Activated CD8-positive, alpha-beta memory T cell treated with anti-CD3 and anti-CD28 coated beads, Interleukin-2, amount 50 U/mL, for 24 hours (primary cell): ENCODE measurements around the gene PRMT5.

Experiments
- DNase-seq: peaks from one replicate; pipeline ENCODE4 v3.0.0-alpha.2; 2020; ENCODE audit errors: extremely low read depth

Gene PRMT5

DNA sequence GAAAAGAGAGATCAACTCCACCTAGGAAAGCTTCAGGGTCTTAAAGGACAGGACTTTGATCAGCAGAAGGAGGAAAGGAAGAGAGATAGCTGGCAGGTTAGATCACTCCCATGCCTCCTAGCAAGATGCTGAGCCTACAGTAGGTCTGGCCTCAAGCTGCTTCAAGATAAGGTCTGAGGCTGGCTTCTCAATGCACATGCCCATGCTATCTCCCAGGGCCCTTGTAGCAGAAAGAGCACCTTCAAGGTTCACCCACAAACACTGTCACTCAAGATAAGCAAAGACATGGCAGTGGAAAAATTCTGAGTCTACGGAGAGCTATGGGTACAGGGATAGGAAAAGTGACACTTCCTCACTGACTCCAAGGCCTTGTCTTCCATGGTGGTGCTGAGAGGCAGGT is 31.8 kb downstream of the PRMT5 start:
- DNase-seq = no peak

DNA sequence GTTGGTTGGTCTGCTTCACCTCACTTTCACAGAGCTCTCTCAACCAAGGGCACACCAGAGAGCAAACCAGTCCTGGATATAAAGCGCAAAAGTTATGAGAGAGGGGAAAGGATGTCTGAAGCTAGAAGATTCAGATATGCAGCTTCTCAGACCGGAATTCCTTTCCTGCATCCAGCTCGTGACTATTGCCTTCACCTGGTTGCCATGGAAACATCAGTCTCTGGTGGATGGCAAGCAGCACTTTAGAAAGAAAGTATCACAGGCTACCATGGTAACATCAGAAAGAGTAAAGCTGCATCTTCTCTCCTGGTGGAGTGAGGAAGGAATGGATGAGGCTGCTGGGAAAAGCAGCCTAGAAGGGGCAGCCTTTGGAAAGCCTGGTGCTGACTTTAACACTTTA is 32.4 kb downstream of the PRMT5 start:
- no peak for DNase-seq

DNA sequence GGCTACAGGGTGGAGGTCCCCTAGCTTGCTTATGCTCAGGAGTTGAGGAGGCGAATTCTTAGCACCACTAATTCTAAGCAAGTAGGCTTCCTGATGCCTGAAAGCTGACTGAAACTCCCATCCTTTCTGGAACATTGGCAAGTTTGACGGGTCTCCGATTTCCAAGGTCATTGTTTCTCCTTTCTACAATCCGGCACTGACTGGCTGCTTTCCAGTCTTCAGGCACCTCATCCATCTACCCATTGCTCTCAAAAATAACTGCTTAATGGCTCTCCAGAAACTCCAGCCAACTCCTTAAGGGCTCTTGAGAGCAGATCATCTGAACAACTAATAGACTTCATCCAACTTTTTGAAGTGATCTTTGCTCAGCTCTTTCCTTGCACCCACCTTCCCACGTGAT is 32.8 kb downstream of the PRMT5 start:
- no peak for DNase-seq

DNA sequence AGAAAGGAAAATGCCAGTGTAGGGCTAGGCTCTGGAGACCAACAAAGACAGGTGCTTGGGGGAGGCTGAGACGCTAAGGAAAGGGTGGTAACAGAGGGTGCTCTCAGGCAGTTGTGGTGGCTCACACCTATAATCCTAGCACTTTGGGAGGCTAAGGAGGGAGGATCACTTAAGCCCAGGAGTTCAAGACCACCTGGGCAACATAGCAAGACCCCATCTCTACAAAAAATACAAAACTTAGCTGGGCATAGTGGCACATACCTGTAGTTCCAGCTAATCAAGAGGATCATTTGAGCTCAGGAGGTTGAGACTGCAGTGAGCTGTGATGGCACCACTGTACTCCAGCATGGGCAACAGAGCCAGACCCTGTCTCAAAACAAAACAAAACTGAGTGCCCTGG is 33.8 kb downstream of the PRMT5 start:
- no peak for DNase-seq

DNA sequence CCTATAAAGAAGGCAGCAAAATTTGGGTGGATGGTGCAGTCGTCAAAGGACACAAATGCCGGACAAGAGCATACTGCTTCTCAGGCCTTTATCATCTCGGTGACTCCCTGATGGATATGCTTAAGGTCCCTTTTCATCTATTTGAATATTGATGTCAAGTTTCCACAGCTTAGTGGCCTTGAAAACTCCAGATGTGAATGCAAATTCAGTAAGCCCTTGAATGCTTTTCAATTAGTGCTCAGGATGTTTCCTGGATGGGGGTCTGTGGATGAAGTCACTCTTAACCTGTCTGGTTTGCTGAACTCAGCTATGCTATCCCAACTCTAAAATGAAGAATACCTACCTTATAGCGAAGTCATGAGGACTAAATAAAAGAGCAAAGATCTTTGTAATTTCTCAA is 35.5 kb downstream of the PRMT5 start:
- DNase-seq = no peak

DNA sequence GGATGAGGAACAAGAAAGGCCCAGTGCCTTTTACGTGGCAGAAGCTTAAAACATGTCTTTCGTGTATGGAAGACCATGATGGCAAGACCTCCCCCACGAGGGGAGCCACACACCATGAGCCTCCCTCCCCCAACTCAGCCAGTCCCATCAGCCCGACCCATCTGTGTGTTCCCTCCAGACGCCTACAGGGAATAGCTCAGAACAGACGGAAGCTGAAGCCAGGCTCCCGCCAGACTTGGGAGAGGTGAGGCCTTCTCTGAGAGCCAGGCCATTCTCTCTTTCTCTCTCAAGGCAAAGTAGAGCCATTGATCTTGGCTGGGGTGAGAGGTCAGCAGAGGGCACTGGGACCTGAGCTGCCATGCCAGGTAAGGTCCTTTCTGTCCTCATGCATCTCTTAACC is 36.7 kb downstream of the PRMT5 start:
- DNase-seq = no peak

DNA sequence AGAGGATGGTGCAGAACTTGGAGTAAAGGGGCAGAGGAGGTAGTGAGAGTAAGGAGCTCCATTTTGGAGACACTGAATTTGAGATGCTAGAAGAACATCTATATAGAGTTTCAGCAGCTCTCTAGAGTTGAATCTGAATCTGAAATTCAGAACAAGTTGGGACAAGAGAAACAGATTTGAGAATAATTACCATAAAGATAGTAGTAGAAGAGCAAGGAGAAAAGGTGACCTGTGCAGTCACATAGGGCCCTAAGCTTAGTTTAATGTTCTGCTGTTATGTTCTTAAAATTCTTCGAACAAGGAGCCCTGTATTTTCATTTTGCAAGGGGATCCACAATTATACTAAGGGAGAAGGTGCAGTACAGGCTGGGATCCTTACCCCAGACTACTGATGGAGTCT is 38.8 kb downstream of the PRMT5 start:
- DNase-seq = no peak

DNA sequence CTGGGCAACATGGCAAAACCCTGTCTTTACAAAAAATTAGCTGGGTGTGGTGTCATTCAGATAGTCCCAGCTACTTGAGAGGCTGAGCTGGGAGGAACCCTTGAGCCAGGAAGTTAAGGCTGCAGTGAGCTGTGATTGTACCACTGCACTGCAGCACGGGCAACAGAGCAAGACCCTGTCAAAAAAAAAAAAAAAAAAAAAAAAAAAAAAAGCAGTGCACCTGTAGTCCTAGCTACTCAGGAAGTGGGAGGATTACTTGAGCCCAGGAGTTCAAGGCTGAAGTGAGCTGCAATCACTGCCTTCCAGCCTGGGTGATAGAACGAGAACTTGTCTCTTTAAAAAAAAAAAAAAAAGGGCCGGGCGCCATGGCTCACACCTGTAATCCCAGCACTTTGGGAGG is 40.5 kb downstream of the PRMT5 start:
- no peak for DNase-seq

DNA sequence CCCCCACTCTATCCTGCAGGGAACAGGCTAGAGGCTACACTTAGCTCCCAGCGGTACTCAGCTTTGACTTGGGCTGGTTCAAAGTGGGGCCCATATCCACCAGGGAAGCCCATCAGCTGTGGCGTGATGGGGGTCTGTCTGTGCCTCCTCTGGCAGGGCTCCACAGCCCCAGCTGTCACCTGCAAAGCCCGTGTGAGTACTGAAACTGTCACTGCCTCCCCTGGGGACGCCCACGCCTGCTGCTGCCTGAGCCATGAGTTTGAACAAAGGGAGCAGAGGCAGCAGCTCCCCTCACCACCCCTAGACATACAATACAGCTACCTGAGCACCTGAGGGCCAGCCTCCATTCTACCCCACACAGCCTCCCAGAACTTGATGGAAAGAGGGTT is 41.2 kb downstream of the PRMT5 start:
- no peak for DNase-seq

DNA sequence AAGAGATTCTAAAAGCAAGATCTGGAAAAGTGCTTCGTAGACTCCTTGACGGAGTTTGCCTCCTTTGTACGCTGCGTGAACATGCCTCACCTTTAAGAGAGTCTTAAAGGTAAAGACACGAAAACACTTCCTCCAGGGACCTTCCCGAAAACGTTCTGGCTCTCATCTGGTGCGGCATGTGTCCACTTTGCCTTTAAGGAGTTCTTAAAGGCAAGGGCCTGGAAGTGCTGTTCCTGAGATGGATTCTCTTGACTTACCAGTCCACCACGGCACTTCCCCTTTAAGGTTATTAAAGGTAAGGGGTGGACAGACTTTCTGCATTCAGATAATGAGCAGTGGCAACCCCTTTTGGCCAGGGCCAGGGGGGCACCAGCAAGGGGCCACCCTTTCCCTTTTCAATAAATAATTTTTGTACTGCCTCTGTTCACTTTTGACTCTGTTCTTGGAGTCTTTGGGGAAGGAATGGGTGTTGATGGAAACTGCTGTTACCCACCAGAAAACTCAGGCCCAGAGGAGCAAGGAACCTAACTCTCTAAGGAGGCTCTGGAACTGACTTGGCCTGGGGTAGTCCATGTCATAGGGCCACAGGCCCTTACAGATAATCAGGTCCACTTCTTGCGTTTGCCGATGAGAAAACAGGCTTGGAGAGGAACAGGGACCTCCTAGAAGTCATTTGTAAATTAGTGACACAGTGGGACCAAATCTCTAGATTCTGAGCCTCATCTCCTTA is 41.8 kb downstream of the PRMT5 start:
- no peak for DNase-seq

DNA sequence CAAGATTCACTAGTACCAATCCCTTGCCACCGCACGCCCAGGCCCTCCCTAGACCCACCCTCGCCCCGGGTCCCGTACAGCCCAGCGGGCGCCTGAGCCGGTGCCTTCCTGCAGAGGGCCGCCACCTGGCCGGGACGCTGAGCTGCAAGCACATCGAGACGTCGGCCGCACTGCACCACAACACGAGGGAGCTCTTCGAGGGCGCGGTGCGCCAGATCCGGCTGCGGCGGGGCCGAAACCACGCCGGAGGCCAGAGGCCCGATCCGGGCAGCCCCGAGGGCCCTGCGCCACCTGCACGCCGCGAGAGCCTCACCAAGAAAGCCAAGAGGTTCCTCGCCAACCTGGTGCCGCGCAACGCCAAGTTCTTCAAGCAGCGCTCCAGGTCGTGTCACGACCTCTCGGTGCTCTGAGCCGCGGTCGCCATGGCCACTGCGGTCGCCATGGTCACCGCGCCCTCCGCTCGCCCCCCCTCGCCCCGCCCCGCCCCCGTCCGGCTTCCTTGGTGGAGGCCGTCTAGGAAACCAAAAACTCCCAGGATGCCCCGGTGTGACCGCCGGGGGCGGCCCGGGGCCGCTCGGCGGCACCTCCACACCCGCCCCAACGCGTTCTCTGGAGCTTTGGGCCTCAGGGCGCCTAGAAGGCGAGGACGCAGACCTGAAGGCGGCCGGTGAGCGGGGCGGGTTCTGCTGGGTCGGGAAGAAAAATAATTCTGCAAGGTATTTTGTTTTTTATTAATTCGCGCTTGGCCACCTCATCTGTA is 42.5 kb downstream of the PRMT5 start:
- no peak for DNase-seq

DNA sequence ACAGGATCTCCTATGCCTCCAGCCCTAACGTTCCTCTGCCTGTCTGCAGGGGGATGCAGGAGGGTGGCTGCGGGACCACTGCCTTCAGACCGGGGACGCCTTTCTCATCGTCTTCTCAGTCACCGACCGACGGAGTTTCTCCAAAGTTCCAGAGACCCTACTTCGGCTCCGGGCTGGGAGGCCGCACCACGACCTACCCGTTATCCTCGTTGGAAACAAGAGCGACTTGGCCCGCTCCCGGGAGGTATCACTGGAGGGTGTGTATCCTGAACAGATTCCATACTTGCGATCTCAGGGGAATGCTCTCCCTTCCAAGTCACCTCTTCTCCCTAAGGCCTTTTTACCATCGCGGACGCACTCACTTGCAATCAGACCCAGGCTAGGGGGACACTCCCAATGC is 43.2 kb downstream of the PRMT5 start:
- no peak for DNase-seq

DNA sequence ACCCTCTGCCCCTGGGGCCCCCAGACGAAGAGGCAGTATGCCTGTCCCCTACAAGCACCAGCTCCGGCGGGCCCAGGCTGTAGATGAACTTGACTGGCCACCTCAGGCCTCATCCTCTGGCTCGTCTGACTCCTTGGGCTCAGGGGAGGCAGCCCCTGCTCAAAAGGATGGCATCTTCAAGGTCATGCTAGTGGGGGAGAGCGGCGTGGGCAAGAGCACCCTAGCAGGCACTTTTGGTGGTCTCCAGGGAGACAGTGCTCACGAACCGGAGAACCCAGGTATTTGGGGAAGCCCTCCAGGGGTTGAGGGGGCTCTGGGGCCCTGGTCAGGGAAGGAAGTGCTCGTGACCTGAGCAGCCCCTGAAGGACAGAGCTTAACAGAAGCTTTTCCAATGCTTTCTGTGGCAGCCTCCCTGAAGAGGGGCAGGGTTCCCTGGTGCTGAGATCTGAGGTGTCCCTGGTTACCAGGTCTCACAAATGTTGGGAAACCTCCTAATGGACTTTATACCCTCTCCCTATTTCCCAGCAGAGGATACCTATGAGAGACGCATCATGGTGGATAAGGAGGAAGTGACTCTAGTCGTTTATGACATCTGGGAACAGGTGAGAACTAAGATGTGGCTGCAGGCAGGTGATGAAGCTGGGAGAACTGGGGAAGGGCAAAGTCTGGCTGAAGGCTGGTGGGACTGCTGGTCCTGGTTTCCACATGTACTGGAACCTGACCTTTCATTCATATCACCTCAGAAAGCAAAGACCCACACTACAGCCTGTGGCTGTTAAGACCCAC is 44.2 kb downstream of the PRMT5 start:
- DNase-seq = no peak

DNA sequence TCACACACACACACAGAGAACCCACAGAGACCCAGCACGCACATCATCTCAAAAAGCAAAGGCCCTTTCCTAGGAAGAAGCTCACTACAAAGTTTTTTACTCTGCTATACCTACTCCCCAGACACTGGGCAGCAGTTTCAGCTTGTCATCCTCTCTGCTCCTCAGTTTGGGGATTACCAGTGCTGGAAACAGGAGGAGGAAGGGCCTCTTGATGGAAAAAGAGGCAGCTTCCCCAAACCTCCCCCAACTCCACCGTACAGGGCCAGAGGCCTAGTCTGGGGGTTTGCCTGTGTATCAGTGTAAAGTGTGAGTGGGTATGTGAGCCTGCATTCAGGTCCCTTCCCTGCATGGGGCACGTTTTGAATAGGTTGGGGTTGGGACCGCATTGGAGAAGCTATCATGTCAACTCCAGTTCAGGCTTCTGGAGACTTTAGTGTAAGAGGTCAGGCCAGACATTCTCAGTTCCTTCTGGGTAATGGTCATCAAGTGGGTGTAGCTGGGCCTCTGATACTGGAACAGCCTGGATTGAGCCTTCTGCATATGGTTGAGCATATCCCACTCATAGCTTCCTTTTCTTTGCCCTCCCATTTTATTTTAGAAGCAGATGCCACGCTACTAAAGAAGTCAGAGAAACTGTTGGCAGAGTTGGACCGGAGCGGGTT is 45.0 kb downstream of the PRMT5 start:
- no peak for DNase-seq

DNA sequence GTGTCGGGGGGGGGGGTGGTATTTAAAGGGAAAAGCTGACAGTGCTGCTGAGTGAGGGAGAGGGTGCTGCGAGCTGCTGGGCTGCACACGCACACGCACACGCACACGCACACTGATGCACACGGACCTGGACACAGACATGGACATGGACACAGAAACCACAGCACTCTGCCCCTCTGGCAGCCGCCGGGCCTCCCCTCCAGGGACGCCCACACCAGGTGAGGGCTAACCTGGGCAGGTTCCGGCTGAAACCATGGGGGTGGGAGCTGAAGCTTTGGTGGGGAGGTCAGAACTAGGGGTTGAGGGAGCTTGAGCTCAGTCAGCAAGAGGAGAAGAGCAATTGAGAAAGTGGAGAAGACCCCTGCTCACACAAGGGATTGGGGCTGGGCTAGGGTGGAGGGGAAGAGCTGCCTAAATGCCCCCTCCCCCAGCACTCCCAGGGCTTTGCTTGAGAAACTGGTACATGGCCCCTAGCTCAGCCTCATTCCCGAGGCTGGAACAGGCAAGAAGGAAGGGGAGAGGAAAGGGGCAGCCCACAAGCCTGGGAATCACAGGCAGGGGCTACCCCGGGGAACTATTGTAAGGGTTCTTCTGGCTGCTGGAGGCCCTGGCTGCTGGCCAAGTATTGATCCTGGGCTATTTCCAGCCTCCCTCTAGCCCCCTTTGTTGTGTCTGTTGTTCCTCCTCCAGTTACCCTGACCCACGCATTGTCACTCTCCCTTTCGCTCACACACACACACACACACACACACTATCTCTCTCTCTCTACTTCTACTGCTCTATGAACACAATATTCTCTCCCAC is 45.8 kb downstream of the PRMT5 start, which contains the start of gene REM2:
REM2 (plus strand) TSS at position 50 of the 804 bp plus-strand sequence; CDS start at position 116, 66 bp downstream.
- DNase-seq = no peak

DNA sequence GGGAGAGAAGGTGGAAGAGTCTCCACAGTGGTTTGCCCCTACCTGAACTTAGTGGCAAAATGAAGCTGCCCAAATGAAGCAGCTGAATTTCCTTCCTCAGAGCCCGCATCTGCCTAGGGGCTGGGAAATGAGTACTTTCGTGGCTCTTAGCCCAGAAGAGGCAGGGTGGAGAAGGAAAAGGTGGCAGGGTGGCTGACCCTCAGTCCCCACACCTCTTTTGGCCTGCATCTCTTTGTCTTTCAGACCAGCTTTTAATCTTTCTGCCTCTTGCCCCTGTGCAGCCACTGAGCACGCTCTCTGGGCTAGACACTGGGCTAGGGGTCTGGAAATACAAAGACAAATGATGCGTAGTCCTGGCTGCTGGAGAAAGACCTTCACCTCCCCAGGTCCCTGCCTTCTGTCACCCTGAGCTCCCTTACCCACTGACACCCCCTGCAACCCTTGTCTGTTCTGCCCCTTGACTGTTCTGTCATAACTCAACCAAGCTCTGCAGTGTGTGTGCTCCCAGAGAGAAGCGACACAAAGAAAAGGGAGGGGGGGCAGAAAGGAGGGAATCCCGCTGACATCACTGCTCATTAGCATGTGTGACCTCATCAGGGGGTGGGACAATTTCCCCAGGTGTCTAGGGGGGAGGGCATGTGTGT is 46.5 kb downstream of the PRMT5 start:
- no peak for DNase-seq

DNA sequence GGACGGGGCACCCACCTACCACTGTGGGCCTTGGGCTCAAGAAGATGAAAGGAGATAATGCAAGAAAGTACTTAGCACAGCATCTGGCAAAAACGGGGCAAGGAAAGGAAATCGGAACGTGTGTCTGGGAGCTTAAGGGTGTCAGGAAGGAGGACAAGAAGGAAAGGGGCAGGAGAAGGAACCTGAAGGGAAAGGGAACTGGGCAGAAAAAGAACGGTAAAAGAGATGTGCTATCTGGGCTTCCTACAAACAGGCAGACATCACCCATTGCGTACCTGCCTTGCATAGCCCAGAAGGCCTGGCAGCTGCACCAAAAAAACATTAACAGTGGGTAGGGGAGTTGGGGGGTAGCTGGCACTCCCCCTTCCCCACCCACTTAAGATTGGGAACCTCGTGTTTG is 47.1 kb downstream of the PRMT5 start:
- no peak for DNase-seq

DNA sequence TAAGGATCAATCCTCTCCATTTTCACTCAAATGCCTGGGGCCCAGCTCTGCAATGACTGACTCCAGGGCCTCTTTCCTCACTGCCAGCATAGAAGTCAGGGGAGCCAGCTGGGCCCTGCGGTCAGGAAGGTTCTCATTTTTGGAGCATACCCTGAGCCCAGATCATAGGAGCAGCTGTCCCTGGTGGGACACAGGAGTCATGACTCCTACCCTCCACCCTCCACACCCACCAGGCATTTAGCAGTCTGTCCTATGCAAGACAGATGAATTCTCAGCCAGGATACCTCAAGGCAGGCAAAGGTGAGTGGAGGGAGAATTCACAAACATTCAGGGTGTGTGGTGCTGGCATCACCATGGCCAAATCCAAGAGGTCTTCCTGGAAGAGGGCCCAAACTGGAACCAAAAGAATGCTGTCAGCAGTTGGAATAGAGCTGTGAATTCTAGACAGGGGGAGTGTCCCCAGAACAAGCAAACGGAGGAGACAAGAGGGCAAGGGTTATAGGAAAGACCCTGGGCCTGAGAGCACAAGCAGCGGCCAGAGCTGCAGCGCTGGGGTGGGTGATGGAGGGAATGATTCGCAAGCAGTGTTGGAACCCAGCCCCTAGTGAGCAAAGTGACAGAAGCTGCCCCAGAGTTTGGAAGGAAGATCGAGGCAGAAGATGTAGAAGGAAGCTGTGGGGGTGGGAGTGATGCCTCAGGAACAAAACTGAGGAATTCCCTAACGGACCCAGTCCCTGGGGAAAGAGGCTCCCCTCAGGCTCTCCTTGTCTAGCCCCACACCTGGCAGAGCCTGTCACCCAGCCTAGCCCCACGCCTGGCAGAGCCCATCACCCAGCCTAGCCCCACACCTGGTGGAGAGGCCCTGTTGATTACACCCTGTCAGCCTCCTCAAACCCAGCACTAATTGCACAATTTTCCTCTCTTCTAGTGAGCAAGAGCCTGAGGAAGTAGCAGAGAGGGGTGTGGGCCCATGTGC is 50.6 kb downstream of the PRMT5 start:
- no peak for DNase-seq

DNA sequence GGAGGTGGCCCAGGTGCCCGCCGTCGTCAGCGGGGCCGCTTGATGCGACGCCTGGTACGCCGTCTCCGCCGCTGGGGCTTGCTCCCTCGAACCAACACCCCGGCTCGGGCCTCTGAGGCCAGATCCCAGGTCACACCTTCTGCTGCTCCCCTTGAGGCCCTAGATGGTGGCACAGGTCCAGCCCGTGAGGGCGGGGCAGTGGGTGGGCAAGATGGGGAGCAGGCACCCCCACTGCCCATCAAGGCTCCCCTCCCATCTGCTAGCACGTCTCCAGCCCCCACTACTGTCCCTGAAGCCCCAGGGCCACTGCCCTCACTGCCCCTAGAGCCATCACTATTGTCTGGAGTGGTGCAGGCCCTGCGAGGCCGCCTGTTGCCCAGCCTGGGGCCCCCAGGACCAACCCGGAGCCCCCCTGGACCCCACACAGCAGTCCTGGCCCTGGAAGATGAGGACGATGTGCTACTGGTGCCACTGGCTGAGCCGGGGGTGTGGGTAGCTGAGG is 52.1 kb downstream of the PRMT5 start:
- no peak for DNase-seq
